GM13976 (cell line): Measurements from ENCODE around the gene ASB7.
A peak's percentile ranks its signal among the peaks of the same experiment; 100 is the strongest.

Experiments
- DNase-seq: peaks from one replicate; pipeline ENCODE4 v3.0.0; 2012; ENCODE audit warnings: low spot score
- CTCF ChIP-seq: IDR thresholded peaks from 2 replicates; pipeline ENCODE4 v1.5.1; 2012; ENCODE audit warnings: borderline replicate concordance, mild to moderate bottlenecking; ENCODE audit not compliant: insufficient read depth; ENCODE audit errors: extremely low read depth, missing control alignments, control extremely low read depth
- in situ Hi-C: fragments of 300-500 bp; cut with MboI; formaldehyde crosslinking; loops from one replicate; pipeline ENCODE4 v1.12.0; 2022; ENCODE audit warnings: low sequenced_read_pairs, mixed read lengths, inconsistent platforms; ENCODE audit not compliant: unreplicated experiment

The ASB7 gene

DNA sequence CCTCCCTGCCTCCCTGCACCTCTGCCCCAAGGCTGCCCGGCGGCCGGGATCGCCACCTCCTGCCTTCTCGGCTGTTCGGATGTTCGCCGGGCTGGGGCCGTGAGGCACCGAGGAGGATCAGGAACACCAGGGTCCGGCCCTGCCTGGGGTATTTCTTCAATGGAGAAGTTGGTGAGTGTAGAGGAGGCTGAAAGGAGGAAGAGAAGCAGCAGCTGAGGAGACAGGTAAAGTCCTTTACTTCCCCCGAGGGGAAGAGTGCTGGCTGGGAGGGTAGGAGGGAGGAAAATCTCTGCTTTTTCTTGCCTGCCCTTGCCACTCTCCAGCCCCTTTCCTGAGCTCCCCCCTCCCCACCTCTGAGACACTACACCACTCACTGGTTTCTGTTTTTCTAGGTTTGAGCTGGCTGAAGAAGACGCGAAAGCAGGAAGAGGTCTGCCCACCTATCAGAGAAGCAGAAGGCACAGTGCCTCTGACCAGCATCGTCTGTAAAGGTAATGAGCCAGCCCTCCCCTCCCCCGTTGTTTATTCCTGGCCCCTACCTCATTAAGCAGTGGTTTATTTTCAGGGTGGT, 519 bp downstream of the ASB7 start:
- DNase-seq: peak; percentile 40
- no peak for TF ChIP-seq CTCF
- in situ Hi-C loops: no loop called here

GRCh38 chr15:100612539-100612938, 10.2 kb downstream of the ASB7 start:
- in situ Hi-C loops: no loop called here
- no peak for TF ChIP-seq CTCF
- DNase-seq: no peak

DNA sequence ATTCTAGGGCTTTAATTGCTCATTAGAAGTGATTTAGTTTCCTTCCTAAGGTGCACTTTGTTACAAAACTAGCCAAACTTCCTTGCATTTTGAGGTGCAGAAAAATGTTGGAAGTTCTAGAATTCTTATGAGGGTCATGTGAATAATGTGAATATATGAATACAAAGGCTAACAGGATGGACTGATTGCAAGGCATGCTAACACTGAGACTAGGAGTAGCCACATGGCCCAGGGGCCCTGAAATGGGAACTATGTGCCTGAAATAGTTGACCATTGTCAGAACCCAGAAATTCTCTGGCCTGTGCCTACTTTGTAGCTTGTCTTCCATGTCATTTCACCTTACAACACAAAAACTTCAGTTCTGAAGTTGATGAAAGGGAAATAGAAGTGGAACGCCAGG, 10.8 kb downstream of the ASB7 start:
- no peak for TF ChIP-seq CTCF
- in situ Hi-C loops: no loop called here
- DNase-seq: no peak

DNA sequence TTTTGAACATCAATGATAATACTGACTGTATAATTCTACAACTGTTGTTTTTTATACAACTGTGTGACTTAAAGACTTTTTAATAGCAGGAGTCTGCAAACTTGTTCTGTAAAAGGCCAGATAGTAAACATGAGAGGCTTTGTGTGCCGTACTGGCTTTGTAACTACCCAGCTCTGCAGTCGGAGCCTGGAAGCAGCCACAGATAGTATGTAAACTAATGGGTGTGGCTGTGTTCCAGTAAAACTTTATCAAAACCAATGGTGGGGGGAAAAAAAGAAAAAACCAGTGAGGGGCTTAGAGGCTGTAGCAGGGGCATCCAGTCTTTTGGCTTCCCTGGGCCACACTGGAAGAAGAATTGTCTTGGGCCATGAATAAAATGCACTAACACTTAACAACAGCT, 11.9 kb downstream of the ASB7 start:
- in situ Hi-C loops: no loop called here
- DNase-seq: no peak
- no peak for TF ChIP-seq CTCF

GRCh38 chr15:100614918-100615317, 12.5 kb downstream of the ASB7 start:
- TF ChIP-seq CTCF: no peak
- DNase-seq: no peak
- in situ Hi-C loops: no loop called here

GRCh38 chr15:100615801-100616200, 13.4 kb downstream of the ASB7 start:
- in situ Hi-C loops: no loop called here
- TF ChIP-seq CTCF: no peak

GRCh38 chr15:100616700-100617099, 14.3 kb downstream of the ASB7 start:
- in situ Hi-C loops: no loop called here
- no peak for DNase-seq
- TF ChIP-seq CTCF: no peak

More at GRCh38 chr15:100615801-100616200, 13.4 kb downstream of the ASB7 start:
- DNase-seq: no peak
